HG03135 (cell line): ENCODE measurements around the gene LRCH2.
"Not testable (repeated sequence)": the region's sequence is repeated elsewhere in the genome, so short reads cannot be mapped to it uniquely, and the experiment has no call there.

Source experiments
- ATAC-seq: cut with Tn5 transposase; IDR thresholded peaks from one replicate; pipeline ENCODE4 v1.9.1; 2021; ENCODE audit warnings: mild to moderate bottlenecking, moderate library complexity; ENCODE audit not compliant: unreplicated experiment

LRCH2 gene

DNA sequence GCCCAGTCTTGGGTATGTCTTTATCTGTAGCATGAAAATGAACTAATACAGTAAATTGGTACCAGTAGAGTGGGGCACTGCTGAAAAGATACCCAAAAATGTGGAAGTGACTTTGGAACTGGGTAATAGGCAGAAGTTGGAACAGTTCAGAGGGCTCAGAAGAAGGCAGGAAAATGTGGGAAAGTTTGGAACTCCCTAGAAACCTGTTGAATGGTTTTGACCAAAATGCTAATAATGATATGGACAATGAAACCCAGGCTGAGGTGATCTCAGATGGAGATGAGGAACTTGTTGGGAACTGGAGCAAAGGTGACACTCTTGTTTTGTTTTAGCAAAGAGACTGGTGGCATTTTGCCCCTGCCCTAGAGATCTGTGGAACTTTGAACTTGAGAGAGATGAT, 24.3 kb downstream of the LRCH2 start:
- ATAC-seq = not testable (repeated sequence)

DNA sequence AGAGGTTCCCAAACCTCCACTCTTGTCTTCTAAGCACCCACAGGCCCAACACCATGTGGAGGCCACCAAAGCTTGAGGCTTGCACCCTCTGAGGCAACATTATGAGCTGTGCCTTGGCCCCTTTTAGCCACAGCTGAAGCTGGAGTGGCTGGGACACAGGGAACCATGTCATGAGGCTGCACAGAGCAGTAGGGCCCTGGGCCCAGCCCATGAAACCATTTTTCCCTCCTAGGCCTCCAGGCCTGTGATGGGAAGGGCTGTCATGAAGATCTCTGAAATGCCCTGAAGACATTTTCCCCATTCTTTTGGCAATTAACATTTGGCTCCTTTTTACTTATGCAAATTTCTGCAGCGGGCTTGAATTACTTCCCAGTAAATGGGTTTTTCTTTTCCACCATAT, 29.9 kb downstream of the LRCH2 start:
- ATAC-seq = no peak

DNA sequence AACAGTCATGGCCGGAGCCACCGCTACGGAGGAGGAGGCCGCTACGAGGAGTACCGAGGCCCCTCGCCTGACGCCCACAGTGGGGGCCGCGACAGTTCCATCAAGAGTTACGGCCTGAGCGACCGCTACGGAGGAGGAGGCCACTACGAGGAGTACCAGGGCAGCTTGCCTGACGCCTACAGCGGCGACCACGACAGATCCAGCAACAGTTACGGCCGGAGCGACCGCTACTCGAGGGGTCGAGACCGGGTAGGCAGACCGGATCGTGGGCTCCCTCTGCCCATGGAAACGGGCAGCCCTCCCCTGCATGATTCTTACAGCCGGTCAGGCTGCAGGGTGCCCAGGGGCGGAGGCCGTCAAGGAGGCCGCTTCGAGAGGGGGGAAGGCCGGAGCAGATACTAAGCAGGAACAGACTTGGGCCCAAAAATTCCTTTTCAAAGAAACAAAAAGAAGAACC, 41.6 kb downstream of the LRCH2 start:
- no peak for ATAC-seq

DNA sequence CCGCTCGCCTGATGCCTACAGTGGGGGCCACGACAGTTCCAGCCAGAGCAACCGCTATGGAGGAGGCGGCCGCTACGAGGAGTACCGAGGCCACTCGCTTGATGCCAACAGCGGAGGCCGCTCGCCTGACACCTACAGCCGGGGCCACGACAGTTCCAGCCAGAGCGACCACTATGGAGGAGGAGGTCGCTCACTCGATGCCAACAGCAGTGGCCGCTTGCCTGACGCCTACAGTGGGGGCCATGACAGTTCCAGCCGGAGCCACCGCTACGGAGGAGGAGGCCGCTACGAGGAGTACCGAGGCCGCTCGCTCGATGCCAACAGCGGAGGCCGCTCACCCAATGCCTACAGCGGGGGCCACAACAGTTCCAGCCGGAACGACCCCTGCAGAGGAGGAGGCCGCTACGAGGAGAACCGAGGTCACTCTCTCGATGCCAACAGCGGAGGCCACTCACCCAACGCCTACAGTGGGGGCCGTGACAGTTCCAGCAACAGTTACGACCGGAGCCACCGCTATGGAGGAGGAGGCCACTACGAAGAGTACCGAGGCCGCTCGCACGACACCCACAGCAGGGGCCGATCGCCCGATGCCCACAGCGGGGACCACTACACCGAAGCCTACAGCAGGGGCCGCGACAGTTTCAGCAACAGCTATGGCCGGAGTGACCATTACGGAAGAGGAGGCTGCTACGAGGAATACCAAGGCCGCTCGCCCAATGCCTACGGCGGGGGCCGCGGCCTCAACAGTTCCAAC, 42.2 kb downstream of the LRCH2 start:
- no peak for ATAC-seq

DNA sequence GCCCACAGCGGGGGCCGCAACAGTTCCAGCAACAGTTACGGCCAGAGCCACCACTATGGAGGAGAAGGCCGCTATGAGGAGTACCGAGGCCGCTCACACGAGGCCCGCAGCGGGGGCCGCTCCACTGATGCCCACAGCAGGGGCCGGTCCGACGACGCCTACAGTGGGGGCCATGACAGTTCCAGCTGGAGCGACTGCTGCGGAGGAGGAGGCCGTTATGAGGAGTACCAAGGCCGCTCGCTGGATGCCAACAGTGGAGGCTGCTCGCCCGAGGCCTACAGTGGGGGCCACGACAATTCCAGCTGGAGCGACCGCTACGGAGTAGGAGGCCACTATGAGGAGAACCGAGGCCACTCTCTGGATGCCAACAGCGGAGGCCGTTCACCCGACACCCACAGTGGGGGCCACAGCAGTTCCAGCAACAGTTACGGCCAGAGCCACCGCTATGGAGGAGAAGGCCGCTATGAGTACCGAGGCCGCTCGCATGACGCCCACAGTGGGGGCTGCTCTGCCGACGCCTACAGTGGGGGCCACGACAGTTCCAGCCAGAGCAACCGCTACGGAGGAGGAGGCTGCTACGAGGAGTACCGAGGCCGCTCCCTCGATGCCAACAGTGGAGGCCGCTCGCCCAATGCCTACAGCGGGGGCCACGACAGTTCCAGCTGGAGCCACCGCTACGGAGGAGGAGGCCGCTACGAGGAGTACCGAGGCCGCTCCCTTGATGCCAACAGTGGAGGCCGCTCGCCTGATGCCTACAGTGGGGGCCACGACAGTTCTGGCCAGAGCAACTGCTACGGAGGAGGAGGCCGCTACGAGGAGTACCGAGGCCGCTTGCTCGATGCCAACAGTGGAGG, 43.0 kb downstream of the LRCH2 start:
- ATAC-seq = no peak

DNA sequence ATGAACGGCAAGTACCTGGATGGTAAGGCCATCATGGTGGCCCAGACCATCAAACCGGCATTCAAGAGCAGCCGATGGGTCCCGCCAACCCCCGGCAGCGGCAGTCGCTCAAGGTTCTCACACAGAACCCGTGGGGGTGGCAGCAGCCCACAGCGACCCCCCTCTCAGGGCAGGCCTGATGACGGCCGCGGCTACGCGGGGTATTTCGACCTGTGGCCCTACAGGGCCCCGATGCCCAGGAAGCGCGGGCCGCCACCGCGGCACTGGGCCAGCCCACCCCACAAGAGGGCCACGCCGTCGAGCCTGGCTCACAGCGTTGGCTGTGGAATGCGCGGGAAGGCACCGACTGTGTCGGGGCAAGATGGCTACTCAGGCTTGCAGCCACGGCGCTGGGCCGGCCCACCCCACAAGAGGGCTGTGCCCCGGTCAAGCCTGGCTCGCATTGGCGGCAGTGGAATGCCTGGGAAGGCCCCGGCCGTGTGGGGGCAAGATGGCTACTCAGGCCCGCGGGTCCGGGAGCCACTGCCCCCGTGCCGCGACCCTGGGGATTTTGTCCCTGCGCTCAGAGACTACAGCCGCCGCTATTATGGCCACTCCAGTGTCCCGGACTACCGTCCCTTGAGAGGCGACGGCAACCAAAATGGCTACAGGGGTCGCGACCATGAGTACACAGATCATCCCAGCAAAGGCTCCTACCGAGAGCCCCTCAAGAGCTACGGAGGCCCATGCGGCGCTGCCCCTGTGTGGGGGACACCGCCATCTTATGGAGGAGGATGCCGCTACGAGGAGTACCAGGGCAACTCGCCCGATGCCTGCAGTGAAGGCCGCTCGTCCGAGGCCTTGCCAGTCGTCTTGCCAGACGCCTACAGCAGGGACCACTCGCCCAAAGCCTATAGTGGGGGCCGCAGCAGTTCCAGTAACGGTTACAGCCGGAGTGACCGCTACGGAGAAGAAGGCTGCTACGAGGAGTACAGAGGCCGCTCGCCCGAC, 44.0 kb downstream of the LRCH2 start:
- no peak for ATAC-seq

DNA sequence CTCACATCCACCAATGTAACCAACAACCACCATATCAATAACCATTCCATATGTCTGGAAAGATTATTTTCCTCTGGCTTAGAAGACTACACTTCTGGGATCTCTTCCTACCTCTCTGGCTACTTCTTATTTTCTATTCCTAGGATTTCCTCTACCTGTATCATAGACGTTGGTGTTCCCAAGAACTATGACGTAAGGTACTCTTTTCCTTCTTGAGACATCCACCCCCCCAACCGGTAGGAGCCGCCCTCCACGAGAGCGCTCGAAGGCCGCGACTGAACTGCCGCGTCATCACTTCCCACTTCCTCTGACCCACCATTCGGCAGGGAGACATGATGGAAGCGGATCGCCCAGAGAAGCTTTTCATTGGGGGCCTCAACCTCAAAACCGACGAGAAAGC, 44.8 kb downstream of the LRCH2 start, which contains the start of gene RBMXL3:
RBMXL3 (plus strand) TSS at position 301 of the 400 bp plus-strand sequence; CDS start at position 333, 32 bp downstream.
- ATAC-seq = no peak

DNA sequence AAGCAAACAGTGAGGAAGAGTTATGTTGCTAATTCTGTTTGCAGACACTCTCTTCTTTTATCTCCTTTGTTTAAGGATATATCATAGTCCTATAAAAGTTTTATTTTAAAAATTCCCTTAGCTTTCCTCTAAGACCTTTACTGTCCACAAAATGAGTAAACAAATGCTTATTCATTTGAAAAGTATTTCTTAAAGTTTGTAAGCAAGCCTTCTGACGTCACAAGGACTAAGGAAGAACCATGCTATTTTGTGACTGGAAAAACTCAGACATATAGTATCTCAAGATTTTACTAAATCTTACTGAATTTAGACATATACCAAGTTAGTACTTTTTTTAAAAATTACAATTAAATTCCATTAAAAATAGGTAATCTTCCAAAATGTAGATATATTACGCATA, 49.9 kb downstream of the LRCH2 start:
- no peak for ATAC-seq

DNA sequence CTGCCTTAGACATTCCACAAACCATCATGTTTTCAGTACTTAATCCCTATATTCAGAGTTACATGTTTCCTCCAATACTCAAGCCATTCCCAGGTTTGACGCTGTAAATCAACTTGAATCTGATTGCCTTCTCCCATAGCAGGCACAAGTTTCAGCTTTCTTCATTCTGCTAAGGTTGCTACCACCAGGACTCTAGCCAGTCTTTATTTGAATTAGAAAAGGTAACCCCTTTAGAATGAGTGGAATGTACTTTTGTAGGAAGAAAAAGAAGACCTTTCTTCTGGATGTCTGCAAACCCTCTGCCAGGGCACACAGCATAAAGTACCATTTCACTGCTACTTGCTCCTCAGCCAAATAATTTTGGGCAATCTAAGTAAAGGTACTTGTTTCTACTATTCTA, 55.4 kb downstream of the LRCH2 start:
- no peak for ATAC-seq

DNA sequence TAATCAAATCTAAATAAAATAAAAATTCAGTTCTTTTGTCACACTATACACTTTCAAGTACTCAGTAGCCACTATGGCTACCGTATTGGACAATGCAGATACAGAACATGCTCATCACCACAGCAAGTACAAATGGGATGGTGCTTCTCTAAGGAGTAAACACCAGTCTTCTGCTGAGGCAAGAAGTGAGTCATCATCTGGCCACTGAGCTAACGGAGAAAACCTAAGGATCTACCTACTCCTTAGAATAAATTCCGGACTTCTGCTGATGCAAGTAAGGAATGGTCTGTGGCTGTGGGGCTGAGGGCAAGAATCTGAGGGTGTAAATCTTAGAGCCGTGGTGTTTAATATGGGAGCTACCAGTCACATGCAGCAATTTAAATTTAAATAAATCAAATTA, 56.0 kb downstream of the LRCH2 start:
- ATAC-seq = no peak

DNA sequence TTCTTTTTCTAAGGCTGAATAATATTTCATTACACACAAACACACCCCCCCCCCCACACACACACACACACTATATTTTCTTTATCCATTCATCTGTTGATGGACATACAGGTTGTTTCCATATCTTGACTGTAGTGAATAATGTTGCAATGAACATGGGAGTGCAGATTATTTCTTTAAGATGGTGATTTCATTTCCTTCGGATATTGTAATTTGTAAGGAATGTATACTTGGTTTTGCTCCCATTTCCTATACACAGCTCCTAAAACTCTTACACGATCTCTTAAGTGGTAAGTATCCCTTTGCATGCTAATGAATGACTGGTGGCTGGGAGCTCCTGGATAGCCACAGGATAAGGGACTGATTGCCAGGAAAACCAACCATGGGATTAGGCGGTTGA, 59.3 kb downstream of the LRCH2 start:
- ATAC-seq = no peak

DNA sequence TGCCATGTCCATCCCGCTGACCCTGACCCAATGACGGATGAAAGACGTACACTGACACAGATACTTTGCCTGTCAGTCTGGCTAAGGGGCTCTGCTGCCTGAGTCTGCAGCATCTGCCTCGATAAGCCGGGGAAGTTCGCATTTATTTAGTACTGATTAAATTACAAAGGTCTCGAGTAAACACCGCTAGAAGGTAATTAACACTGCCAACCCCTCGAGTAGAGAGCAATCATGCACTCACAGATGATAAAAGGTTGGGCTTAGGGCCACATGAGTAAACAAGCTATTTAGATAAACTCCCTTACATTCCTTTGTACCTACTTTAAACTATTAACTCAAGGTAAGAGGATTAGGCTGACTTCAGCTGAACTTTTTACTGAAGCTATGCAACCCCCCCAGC, 60.7 kb downstream of the LRCH2 start:
- no peak for ATAC-seq

DNA sequence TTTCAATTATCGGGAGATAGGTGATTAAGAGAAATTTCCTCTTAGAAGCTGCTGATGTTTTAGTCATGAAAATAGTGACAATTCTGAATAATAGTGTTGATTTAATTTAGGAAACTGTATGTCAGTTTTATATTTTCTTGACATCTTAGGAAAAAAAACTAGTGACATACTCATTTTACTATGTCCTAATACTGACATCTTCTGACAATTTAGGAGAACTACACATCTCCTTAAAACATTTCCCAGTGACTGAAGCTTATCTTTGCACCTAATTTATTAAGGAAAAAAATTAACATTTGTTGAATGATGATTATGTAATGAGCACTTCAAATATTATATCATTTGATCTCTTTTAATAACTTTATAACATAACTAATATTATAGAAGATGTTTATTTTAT, 86.7 kb downstream of the LRCH2 start:
- no peak for ATAC-seq

DNA sequence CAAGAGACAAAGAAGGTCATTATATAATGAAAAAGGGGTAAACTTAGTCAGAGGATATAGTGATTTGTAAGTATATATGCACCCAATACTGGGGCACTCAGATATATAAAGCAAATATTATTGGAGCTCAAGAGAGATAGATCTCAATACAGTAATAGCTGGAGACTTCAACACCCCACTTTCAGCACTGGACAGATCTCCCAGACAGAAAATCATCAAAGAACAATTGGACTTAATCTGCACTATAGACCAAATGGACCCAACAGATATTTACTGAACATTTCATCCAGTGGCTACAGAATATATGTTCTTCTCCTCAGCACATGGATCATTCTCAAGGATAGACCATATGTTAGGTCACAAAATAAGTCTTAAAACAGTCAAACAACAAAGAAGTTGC, 91.8 kb downstream of the LRCH2 start:
- ATAC-seq = no peak

DNA sequence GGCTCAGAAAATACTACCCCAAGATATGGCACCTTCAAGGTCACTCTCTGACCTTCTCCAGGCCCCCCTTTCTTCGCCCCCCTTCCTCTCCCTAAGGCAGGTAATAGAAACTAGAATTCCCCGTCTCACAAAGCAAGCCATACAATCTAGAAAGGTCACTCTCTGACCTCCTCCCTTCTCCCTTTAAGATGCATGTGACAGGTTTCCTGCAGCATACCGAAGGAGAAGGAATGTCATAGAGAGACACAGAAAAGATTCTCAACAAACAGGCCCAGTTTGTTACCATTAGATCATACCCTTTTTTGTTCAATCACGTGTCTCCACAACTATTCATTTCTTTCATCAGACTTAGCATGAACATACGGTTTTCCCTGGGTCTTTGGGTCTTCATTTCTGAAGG, 95.9 kb downstream of the LRCH2 start:
- no peak for ATAC-seq

DNA sequence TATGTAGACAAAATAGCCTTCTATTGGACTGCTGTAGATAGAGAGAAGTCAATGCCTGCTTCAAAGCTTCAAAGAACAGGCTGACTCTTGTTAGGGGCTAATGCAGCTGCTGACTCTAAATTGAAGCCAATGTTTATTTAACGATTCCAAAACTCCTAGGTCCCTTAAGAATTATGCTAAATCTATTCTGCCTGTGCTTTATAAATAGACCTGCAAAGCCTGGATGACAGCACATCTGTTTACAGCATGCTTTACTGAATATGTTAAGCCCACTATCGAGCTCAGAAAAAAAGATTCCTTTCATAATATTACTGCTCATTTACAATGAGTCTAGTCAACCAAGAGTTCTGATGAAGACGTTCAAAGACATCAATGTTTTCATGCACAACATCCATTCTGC, 99.5 kb downstream of the LRCH2 start:
- ATAC-seq = no peak

DNA sequence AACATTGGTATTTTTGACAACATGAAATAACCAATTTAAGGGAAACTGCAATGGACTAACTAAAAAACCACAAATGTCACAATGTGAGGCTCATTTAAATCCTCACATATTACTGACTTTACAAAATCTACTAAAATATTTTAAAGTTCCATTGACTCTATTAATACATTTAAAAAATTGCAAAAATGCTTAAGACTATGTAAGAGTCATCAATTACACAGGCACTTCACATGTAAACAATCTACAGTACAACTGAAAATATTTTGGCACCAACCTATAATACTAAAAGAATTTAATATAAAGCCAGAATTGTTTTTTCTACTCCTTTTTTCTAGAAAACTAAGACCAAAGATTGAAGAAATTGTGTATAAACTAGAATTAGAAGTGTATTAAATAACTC, 121.5 kb downstream of the LRCH2 start:
- no peak for ATAC-seq

DNA sequence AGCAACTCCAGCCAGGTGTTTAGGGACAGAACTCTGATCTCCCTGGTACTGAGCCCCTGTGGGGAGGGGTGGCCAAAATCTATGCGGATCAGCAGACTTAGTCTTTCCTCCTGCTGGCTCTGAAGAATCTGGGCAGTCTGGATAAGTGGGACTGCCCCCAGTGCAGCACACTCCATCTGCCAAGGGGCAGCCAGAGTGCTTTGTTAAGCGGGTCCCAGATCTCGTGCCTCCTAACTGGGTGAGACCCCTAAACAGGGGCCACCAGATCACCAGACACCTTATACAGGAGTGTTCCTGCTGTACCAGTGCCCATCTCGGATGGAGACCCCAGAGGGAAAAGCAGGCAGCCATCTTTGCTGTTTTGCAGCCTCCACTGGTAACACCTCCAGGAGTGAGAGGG, 135.0 kb downstream of the LRCH2 start:
- no peak for ATAC-seq

DNA sequence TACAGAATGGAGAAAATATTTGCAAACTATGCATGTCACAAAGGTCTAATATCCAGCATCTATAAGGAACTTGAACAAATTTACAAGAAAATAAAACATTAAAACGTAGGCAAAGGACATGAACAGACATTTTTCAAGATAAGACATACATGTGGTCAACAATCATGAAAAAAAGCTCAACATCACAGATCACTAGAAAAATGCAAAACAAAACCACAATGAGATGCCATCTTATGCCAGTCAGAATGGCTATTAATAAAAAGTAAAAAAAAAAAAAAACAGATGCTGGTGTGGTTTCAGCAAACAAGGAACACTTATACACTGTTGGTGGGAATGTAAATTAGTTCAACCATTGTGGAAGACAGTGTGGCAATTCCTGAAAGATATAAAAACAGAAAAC, 140.7 kb downstream of the LRCH2 start:
- ATAC-seq = no peak

DNA sequence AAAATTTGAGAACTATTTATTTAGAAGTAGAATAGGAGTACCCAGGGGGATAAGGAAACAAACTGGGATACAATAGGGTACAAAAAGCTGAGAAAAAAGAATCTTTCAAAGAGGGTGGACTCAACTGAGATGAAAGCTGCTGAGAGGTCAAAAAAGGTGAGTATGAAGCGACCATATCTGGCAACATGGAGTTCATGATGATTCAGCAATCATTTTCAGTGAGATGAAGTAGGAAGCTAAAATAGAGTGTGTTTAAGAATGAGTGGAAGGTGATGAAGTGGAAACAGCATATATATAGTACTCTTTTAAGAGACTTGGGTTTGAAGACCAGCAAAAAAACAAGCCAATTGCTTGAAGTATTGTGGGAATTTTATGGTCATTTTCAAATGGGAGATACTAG, 144.5 kb downstream of the LRCH2 start:
- ATAC-seq = no peak

DNA sequence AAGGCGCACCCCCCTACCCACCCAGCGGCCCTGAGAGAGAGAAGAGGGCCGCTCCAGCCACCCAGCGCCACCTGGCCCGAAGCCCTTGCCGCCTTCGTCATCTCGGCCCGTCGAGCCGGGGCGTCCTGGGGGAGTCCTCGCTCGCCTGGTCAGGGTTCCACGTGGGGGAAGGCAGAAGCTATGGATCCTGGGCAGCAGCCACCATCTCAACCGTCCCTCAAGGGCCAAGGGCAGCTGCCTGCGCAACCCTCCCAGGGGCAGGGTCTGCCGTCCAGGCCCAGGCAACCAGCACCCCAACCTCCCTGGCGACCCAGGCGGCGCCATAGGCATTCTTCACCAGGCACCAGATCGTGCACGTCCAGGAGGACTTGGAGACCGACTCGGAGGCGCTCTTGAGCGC, 165.0 kb downstream of the LRCH2 start:
- no peak for ATAC-seq
